DOHH2 (cell line): ENCODE results near the gene CELA2B.
"Not testable (repeated sequence)": the region's sequence is repeated elsewhere in the genome, so short reads cannot be mapped to it uniquely, and the experiment has no call there.

Experiments used
- H3F3A ChIP-seq: fragments of 200-600 bp; sonication (generic), shearing (Covaris generic); 2 replicates; pipeline ENCODE4 v1.6.0; 2016; ENCODE audit warnings: antibody characterized with exemption, mild to moderate bottlenecking; ENCODE audit not compliant: control insufficient read depth, insufficient read depth
- H3K27ac ChIP-seq: fragments of 200-600 bp; sonication (generic); 2 replicates; pipeline ENCODE4 v1.5.1; 2014; ENCODE audit warnings: low read depth, mild to moderate bottlenecking, low read length, moderate library complexity
- H3K27me3 ChIP-seq: fragments of 200-600 bp; sonication (generic); 2 replicates; pipeline ENCODE4 v1.6.1; 2014; ENCODE audit warnings: mild to moderate bottlenecking, low read length, mixed read lengths; ENCODE audit not compliant: control insufficient read depth
- H3K36me3 ChIP-seq: fragments of 200-600 bp; sonication (generic); 2 replicates; pipeline ENCODE4 v1.6.1; 2014; ENCODE audit warnings: mild to moderate bottlenecking, low read length, moderate library complexity, mixed read lengths; ENCODE audit not compliant: control insufficient read depth
- H3K4me1 ChIP-seq: fragments of 200-600 bp; sonication (generic); 2 replicates; pipeline ENCODE4 v1.6.1; 2014; ENCODE audit warnings: mild to moderate bottlenecking, low read length, mixed read lengths; ENCODE audit not compliant: control insufficient read depth
- H3K4me2 ChIP-seq: fragments of 200-600 bp; sonication (generic); 2 replicates; pipeline ENCODE4 v1.6.0; 2014; ENCODE audit warnings: mild to moderate bottlenecking, low read length, moderate library complexity
- H3K4me3 ChIP-seq: fragments of 200-600 bp; sonication (generic); 2 replicates; pipeline ENCODE4 v1.5.1; 2014; ENCODE audit warnings: mild to moderate bottlenecking, low read length, mixed read lengths
- H3K79me2 ChIP-seq: fragments of 200-600 bp; sonication (generic); 2 replicates; pipeline ENCODE4 v1.6.1; 2014; ENCODE audit warnings: mild to moderate bottlenecking, low read length, mixed read lengths; ENCODE audit not compliant: control insufficient read depth
- H3K9me2 ChIP-seq: fragments of 200-600 bp; sonication (generic); replicated peaks from 2 replicates; pipeline ENCODE4 v1.6.1; 2014; ENCODE audit warnings: mild to moderate bottlenecking, low read length, mixed read lengths; ENCODE audit not compliant: control insufficient read depth
- H3K9me3 ChIP-seq: fragments of 200-600 bp; sonication (generic); 2 replicates; pipeline ENCODE4 v1.6.1; 2014; ENCODE audit warnings: antibody characterized with exemption, low read length, mixed read lengths; ENCODE audit not compliant: control insufficient read depth, insufficient read depth
- H4K20me1 ChIP-seq: fragments of 200-600 bp; sonication (generic); 2 replicates; pipeline ENCODE4 v1.6.0; 2014; ENCODE audit warnings: low read depth, mild to moderate bottlenecking, antibody characterized with exemption, low read length, moderate library complexity; ENCODE audit not compliant: control insufficient read depth, insufficient read depth
- EZH2phosphoT487 ChIP-seq: fragments of 200-600 bp; sonication (generic); IDR thresholded peaks from 2 replicates; pipeline ENCODE4 v1.6.1; 2017; ENCODE audit warnings: borderline replicate concordance, mild to moderate bottlenecking, antibody characterized with exemption, low read length, moderate library complexity, mixed read lengths
- TF ChIP-seq, protein P1 (sequence below): fragments of 200-600 bp; sonication (generic); IDR thresholded peaks from one replicate; pipeline ENCODE4 v1.5.1; 2014; ENCODE audit warnings: antibody characterized with exemption, mild to moderate bottlenecking, low read depth, low read length; ENCODE audit not compliant: poor library complexity, severe bottlenecking

Gene CELA2B

GRCh38 chr1:15456313-15456954, 19.5 kb upstream of the CELA2B start, which contains the start of gene CELA2A:
Gene CELA2A (plus strand): TSS chr1:15456732. CDS start chr1:15456754, 22 bp downstream.
- peaks cover 3% of the 10 kb centered on the region; the same call in 1 of the 2 replicates for H3K27me3 ChIP-seq
- H4K20me1 ChIP-seq: no peaks in the 10 kb centered on the region
- H3K27ac ChIP-seq: no peak within 1 kb of the TSS
- no peaks in the 10 kb centered on the region for H3K36me3 ChIP-seq
- TF ChIP-seq, protein P1, sequence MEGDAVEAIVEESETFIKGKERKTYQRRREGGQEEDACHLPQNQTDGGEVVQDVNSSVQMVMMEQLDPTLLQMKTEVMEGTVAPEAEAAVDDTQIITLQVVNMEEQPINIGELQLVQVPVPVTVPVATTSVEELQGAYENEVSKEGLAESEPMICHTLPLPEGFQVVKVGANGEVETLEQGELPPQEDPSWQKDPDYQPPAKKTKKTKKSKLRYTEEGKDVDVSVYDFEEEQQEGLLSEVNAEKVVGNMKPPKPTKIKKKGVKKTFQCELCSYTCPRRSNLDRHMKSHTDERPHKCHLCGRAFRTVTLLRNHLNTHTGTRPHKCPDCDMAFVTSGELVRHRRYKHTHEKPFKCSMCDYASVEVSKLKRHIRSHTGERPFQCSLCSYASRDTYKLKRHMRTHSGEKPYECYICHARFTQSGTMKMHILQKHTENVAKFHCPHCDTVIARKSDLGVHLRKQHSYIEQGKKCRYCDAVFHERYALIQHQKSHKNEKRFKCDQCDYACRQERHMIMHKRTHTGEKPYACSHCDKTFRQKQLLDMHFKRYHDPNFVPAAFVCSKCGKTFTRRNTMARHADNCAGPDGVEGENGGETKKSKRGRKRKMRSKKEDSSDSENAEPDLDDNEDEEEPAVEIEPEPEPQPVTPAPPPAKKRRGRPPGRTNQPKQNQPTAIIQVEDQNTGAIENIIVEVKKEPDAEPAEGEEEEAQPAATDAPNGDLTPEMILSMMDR: no peak
- no peak for TF ChIP-seq EZH2phosphoT487
- H3K9me3 ChIP-seq: no peaks in the 10 kb centered on the region
- H3F3A ChIP-seq: no peaks in the 10 kb centered on the region
- H3K79me2 ChIP-seq: no peaks in the 10 kb centered on the region
- no peaks in the 10 kb centered on the region for H3K9me2 ChIP-seq
- no peak within 1 kb of the TSS for H3K4me3 ChIP-seq
- H3K4me1 ChIP-seq: no peaks in the 10 kb centered on the region
- no peak within 1 kb of the TSS for H3K4me2 ChIP-seq

GRCh38 chr1:15457585-15457984, 18.3 kb upstream of the CELA2B start:
- no peaks in the 10 kb centered on the region for H4K20me1 ChIP-seq
- H3K9me3 ChIP-seq: no peaks in the 10 kb centered on the region
- H3F3A ChIP-seq: no peaks in the 10 kb centered on the region
- H3K4me1 ChIP-seq: no peaks in the 10 kb centered on the region
- TF ChIP-seq EZH2phosphoT487: no peak
- TF ChIP-seq, protein P1: no peak
- peaks cover 3% of the 10 kb centered on the region; the same call in 1 of the 2 replicates for H3K27me3 ChIP-seq
- no peak overlapping the region for H3K4me3 ChIP-seq
- H3K9me2 ChIP-seq: no peaks in the 10 kb centered on the region
- H3K4me2 ChIP-seq: no peak overlapping the region
- H3K27ac ChIP-seq: no peak overlapping the region
- no peaks in the 10 kb centered on the region for H3K36me3 ChIP-seq
- H3K79me2 ChIP-seq: no peaks in the 10 kb centered on the region

DNA sequence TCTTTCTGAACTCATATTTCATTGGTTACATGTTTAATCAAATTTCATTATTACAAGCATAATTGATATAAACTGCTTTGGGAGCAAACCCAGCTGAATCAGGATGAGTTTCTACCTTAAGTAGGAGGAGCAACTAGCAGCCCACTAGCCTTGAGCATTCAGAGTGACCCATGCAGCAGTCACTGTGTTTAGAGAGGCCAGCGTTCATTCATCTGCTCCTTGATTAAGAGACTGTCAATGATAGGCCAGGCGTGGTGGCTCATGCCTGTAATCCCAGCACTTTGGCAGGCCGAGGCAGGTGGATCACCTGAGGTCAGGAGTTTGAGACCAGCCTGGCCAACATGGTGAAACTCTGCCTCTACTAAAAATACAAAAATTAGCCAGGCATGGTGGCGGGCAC, 17.5 kb upstream of the CELA2B start:
- H3K27me3 ChIP-seq, H3K4me2 ChIP-seq, H3K4me3 ChIP-seq, H3K9me2 ChIP-seq, H3K27ac ChIP-seq, H3K36me3 ChIP-seq, H3K9me3 ChIP-seq, H3F3A ChIP-seq, H3K4me1 ChIP-seq, H4K20me1 ChIP-seq, H3K79me2 ChIP-seq: not testable (repeated sequence)

DNA sequence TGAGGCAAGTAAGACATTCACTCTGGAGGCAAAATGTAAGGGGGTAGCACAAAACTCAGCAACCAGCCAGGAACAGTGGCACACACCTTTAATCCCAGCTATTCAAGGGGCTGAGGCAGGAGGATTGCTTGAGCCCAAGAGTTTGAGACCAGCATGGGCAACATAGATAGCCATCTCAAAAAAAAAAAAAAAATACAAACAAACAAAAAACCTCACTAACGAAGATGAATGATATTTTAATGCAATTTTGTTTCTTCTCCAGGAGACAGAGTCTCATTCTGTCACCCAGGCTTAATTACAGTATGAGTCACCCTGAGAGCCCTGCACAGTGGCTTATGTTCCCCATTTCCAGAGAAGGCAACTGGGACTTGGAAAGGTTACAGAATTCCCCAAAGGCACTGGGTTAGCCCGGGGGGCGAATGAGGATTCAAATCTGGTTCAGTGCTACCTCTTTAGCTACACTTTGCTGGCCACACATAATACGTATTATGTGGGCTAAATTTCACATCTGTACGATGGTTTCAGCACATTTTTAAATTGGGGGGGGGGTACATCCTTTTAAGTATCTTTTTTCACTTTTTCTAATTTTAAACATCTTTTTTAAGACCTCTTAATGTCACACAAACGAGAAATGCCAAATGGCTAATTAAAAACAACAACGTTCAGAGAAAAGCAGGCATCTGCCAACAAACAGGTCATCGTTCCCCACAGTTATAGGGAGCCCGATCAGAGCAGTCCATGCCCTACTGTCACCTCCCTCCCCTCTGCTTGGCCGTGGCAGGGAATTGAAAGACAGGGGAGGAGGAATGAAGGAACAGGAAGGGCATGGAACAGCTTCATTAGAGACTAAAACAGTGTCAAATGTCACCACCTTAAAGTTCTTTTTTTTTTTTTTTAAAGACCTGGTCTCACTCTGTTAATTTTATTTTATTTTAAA, 15.9 kb upstream of the CELA2B start:
- no peaks in the 10 kb centered on the region for H3K9me2 ChIP-seq
- no peaks in the 10 kb centered on the region for H3F3A ChIP-seq
- no peaks in the 10 kb centered on the region for H3K9me3 ChIP-seq
- no peaks in the 10 kb centered on the region for H3K36me3 ChIP-seq
- no peak overlapping the region for H3K4me3 ChIP-seq
- TF ChIP-seq, protein P1: no peak
- TF ChIP-seq EZH2phosphoT487: no peak
- H3K27me3 ChIP-seq: peaks cover 3% of the 10 kb centered on the region; the same call in 1 of the 2 replicates
- no peaks in the 10 kb centered on the region for H3K79me2 ChIP-seq
- H3K4me2 ChIP-seq: no peak overlapping the region
- H4K20me1 ChIP-seq: no peaks in the 10 kb centered on the region
- no peaks in the 10 kb centered on the region for H3K4me1 ChIP-seq
- H3K27ac ChIP-seq: no peak overlapping the region
